22Rv1 (cell line): ENCODE results near the gene SELENOK.

Experiments
- ZFX ChIP-seq: fragments of 450-650 bp; IDR thresholded peaks from 2 replicates; pipeline ENCODE4 v1.6.1; 2017; ENCODE audit warnings: antibody characterized with exemption, borderline replicate concordance
- TF ChIP-seq, protein P1 (sequence below): fragments of 450-650 bp; IDR thresholded peaks from 2 replicates; pipeline ENCODE4 v1.5.1; 2017; ENCODE audit warnings: mild to moderate bottlenecking

DNA sequence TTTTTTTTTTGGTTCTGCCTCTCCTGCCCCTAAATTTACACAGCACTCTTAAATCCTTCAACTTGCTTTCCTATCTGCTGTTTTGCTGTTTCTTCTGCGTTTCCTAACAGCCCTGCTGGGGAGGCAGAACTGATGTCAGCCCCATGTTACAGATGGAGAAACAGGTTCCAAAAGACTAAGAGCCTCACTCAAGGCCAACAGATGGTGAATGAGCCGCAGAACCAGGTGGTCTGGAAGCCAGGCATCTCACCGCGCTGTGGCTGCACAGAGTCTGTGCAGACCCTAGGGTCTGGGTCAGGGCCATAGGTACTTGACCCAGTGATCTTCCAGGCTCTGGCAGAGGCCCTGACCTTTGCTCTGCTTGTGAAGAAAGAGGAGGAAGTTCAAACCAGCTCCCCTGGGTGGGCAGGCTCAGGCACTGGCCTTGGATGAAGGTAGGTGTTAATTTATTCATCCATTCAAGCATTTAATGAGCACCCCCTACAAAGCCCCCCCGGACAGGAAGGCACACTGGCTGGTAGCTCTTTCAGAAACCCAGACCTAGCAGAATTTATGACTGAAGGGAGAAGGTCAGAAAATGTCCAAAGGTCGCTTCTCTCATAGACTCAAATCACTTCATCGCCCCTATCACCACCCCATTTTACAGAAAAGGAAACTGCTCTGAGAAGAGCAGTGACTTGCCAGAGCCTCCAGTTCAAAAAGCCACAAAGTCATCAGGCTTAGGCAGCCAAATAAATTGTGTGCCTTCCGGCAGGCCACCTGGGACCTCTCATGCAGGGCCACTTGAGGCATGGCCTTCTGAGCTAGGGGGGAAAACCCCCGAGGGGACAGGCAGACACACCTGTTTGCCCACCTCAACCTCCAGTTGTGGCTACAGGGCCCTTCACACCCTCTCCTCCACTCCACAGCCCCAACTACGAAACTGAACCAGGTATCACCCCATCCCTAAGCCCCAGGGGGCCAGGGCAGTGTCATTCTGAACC is 48.2 kb downstream of the SELENOK start:
- TF ChIP-seq, protein P1, sequence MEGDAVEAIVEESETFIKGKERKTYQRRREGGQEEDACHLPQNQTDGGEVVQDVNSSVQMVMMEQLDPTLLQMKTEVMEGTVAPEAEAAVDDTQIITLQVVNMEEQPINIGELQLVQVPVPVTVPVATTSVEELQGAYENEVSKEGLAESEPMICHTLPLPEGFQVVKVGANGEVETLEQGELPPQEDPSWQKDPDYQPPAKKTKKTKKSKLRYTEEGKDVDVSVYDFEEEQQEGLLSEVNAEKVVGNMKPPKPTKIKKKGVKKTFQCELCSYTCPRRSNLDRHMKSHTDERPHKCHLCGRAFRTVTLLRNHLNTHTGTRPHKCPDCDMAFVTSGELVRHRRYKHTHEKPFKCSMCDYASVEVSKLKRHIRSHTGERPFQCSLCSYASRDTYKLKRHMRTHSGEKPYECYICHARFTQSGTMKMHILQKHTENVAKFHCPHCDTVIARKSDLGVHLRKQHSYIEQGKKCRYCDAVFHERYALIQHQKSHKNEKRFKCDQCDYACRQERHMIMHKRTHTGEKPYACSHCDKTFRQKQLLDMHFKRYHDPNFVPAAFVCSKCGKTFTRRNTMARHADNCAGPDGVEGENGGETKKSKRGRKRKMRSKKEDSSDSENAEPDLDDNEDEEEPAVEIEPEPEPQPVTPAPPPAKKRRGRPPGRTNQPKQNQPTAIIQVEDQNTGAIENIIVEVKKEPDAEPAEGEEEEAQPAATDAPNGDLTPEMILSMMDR: no peak
- TF ChIP-seq ZFX: no peak
